OCI-LY1 (cell line): ENCODE measurements around the gene MPPED1.

Source experiments
- H2AFZ ChIP-seq: fragments of 200-600 bp; sonication (generic), shearing (Covaris generic); 2 replicates; pipeline ENCODE4 v1.6.0; 2014; ENCODE audit warnings: antibody characterized with exemption, mild to moderate bottlenecking, low read length
- H3F3A ChIP-seq: fragments of 200-600 bp; sonication (generic), shearing (Covaris generic); 2 replicates; pipeline ENCODE4 v1.6.0; 2014; ENCODE audit warnings: mild to moderate bottlenecking, antibody characterized with exemption, low read length, moderate library complexity; ENCODE audit not compliant: insufficient read depth
- H3K27ac ChIP-seq: fragments of 200-600 bp; sonication (generic); 2 replicates; pipeline ENCODE4 v1.5.1; 2014; ENCODE audit warnings: low read length, mixed run types, mild to moderate bottlenecking, low read depth; ENCODE audit not compliant: poor library complexity, severe bottlenecking
- H3K27me3 ChIP-seq: fragments of 200-600 bp; sonication (generic); 2 replicates; pipeline ENCODE4 v1.6.0; 2014; ENCODE audit warnings: antibody characterized with exemption, mild to moderate bottlenecking, low read length, moderate library complexity; ENCODE audit not compliant: insufficient read depth
- H3K36me3 ChIP-seq: fragments of 200-600 bp; sonication (generic); 2 replicates; pipeline ENCODE4 v1.6.1; 2014; ENCODE audit warnings: mild to moderate bottlenecking, antibody characterized with exemption, low read length, moderate library complexity, mixed read lengths; ENCODE audit not compliant: insufficient read depth
- H3K4me1 ChIP-seq: fragments of 200-600 bp; sonication (generic); 2 replicates; pipeline ENCODE4 v1.5.1; 2014; ENCODE audit warnings: mild to moderate bottlenecking, low read length, moderate library complexity; ENCODE audit not compliant: insufficient read depth, severe bottlenecking
- H3K4me2 ChIP-seq: fragments of 200-600 bp; sonication (generic), shearing (Covaris generic); 2 replicates; pipeline ENCODE4 v1.6.1; 2014; ENCODE audit warnings: low read length
- H3K4me3 ChIP-seq: fragments of 200-600 bp; sonication (generic); 2 replicates; pipeline ENCODE4 v1.5.1; 2014; ENCODE audit warnings: low read length, low read depth, mild to moderate bottlenecking, mixed read lengths; ENCODE audit not compliant: poor library complexity, severe bottlenecking
- H3K79me2 ChIP-seq: fragments of 200-600 bp; shearing (Covaris generic); 2 replicates; pipeline ENCODE4 v1.6.1; 2016; ENCODE audit warnings: mixed run types, low read length, mixed read lengths; ENCODE audit not compliant: insufficient read depth
- H3K9ac ChIP-seq: fragments of 200-600 bp; sonication (generic), shearing (Covaris generic); 2 replicates; pipeline ENCODE4 v1.6.1; 2014; ENCODE audit warnings: mild to moderate bottlenecking, low read length, mixed read lengths
- H3K9me2 ChIP-seq: fragments of 200-600 bp; sonication (generic), shearing (Covaris generic); 2 replicates; pipeline ENCODE4 v1.6.1; 2014; ENCODE audit warnings: low read depth, mild to moderate bottlenecking, low read length, mixed read lengths
- H3K9me3 ChIP-seq: fragments of 200-600 bp; shearing (Covaris generic); 2 replicates; pipeline ENCODE4 v1.6.1; 2014; ENCODE audit warnings: low read length, mixed read lengths
- H4K20me1 ChIP-seq: fragments of 200-600 bp; sonication (generic), shearing (Covaris generic); 2 replicates; pipeline ENCODE4 v1.6.0; 2016; ENCODE audit warnings: mild to moderate bottlenecking, low read length; ENCODE audit not compliant: insufficient read depth
- EZH2 ChIP-seq: fragments of 200-600 bp; sonication (generic), shearing (Covaris generic); IDR thresholded peaks from 2 replicates; pipeline ENCODE4 v1.8.0; 2017; ENCODE audit warnings: borderline replicate concordance, mixed run types, mild to moderate bottlenecking, antibody characterized with exemption, low read length, moderate library complexity, mixed read lengths
- TF ChIP-seq, protein P1 (sequence below): fragments of 200-600 bp; sonication (generic), shearing (Covaris generic); IDR thresholded peaks from 2 replicates; pipeline ENCODE4 v1.5.1; 2017; ENCODE audit warnings: mild to moderate bottlenecking, antibody characterized with exemption, low read length, moderate library complexity, mixed read lengths

MPPED1 gene

DNA sequence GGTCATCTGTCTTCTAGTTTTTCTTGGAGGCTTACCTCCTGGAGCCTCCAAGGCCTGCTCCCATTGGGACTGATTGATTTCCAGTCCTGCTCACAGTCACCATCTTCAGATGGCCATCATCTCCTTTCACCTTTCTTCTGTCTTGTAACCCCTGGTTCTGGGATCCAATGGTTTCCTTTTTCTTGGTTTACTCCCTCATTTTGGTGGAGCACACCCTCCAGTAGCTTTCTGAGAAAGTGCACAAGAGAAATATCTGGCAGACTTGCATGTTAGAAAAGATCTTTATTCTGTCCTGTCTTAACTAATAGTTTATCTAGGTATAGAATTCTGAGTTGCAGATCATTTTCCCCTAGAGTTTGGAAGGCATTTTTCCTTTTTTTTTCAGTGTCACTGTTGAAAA is 50.9 kb downstream of the MPPED1 start:
- no peak overlapping the region for H3K4me2 ChIP-seq
- H4K20me1 ChIP-seq = no peaks in the 10 kb centered on the region
- TF ChIP-seq, protein P1, sequence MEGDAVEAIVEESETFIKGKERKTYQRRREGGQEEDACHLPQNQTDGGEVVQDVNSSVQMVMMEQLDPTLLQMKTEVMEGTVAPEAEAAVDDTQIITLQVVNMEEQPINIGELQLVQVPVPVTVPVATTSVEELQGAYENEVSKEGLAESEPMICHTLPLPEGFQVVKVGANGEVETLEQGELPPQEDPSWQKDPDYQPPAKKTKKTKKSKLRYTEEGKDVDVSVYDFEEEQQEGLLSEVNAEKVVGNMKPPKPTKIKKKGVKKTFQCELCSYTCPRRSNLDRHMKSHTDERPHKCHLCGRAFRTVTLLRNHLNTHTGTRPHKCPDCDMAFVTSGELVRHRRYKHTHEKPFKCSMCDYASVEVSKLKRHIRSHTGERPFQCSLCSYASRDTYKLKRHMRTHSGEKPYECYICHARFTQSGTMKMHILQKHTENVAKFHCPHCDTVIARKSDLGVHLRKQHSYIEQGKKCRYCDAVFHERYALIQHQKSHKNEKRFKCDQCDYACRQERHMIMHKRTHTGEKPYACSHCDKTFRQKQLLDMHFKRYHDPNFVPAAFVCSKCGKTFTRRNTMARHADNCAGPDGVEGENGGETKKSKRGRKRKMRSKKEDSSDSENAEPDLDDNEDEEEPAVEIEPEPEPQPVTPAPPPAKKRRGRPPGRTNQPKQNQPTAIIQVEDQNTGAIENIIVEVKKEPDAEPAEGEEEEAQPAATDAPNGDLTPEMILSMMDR = no peak
- TF ChIP-seq EZH2 = no peak
- H3K9me3 ChIP-seq = no peaks in the 10 kb centered on the region
- H3K27me3 ChIP-seq = no peaks in the 10 kb centered on the region
- H3K27ac ChIP-seq = no peak overlapping the region
- H2AFZ ChIP-seq = no peak overlapping the region
- no peaks in the 10 kb centered on the region for H3K9me2 ChIP-seq
- no peak overlapping the region for H3K9ac ChIP-seq
- no peaks in the 10 kb centered on the region for H3K4me1 ChIP-seq
- H3F3A ChIP-seq = no peaks in the 10 kb centered on the region
- H3K36me3 ChIP-seq = no peaks in the 10 kb centered on the region
- no peaks in the 10 kb centered on the region for H3K79me2 ChIP-seq
- H3K4me3 ChIP-seq = no peak overlapping the region

DNA sequence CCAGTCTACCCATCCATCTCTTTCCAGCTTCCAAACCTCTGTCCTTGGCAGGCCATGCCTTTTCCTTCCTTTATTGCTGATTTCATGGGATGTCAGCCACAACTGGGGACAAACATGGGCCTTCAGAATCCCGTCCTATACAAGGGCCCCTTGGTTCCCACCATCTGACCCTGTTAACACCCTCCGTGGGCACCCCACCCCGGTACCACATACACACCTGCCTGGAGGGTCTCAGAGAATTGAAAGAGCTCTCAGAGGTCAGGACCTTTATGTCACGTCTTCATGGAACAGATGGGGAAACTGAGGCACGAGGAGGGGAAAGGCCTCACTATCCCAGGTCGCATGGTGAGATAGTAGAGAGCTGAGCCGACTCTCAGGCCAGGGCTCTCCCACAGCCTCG is 53.0 kb downstream of the MPPED1 start:
- Histone ChIP-seq H3K9ac (no peak overlapping the region), H3K9me2 (no peaks in the 10 kb centered on the region), H3K4me3 (no peak overlapping the region), H3K36me3 (no peaks in the 10 kb centered on the region), H3F3A (no peaks in the 10 kb centered on the region), H3K79me2 (no peaks in the 10 kb centered on the region), H3K27me3 (no peaks in the 10 kb centered on the region), H3K4me2 (no peak overlapping the region), H3K27ac (no peak overlapping the region), H3K4me1 (no peaks in the 10 kb centered on the region), H4K20me1 (no peaks in the 10 kb centered on the region), H2AFZ (no peak overlapping the region), H3K9me3 (no peaks in the 10 kb centered on the region)
- no peak for TF ChIP-seq EZH2
- TF ChIP-seq, protein P1 = no peak

DNA sequence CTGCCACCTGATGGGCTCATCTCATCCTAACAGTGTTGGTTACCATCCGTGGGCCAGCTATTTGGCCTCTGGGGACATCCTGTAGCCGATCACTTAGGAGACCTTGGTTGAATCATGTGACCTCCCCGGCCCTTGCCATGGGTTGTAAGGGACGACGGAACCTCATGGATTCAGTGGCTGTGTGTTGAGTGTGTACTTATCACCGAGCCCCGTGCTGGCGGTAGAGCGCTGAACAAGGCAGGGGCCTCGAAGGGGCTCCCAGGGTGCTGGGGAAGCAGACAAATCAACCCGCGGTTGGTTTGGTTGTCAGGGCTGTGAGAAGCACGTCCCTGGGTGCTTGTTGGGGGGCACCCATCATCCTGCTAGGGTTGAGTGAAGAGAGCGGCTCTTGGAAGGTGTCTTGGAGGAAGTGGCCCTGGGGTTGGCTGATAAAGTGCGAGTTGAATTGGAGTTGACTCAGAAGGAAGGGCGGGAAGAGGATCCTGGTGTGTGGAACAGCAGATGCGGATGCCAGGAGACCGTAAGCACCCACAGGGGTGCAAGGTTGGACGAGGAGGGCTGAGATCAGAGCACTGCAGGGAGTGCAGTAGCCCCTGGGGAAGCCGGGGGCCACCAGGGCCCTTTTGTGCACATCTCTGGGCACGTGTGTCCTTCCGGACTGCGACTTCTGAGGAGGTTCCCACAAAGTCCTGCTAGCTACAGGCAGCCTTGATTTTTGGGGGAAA is 53.6 kb downstream of the MPPED1 start:
- H3K4me3 ChIP-seq = no peak overlapping the region
- H3K27me3 ChIP-seq = no peaks in the 10 kb centered on the region
- no peaks in the 10 kb centered on the region for H3K9me2 ChIP-seq
- TF ChIP-seq EZH2 = no peak
- TF ChIP-seq, protein P1 = no peak
- no peak overlapping the region for H2AFZ ChIP-seq
- no peaks in the 10 kb centered on the region for H3K4me1 ChIP-seq
- no peaks in the 10 kb centered on the region for H3K36me3 ChIP-seq
- H3F3A ChIP-seq = no peaks in the 10 kb centered on the region
- no peaks in the 10 kb centered on the region for H3K79me2 ChIP-seq
- no peaks in the 10 kb centered on the region for H3K9me3 ChIP-seq
- no peaks in the 10 kb centered on the region for H4K20me1 ChIP-seq
- H3K27ac ChIP-seq = no peak overlapping the region
- no peak overlapping the region for H3K4me2 ChIP-seq
- H3K9ac ChIP-seq = no peak overlapping the region
